Naive B cell (primary cell): Measurements from ENCODE around the gene BCAP31. TPM values are rescaled to one million over a fixed set of nuclear protein-coding genes. Genes with fewer than 3 reads are reported as not detected.
"Not testable (repeated sequence)": the region's sequence is repeated elsewhere in the genome, so short reads cannot be mapped to it uniquely, and the experiment has no call there.

Experiments used
- ATAC-seq, 2 donors: fragments of 150-1000 bp; cut with Tn5 transposase; 2 replicates each; pipeline ENCODE4 v1.10.0; 2021; ENCODE audit warnings: low read depth in 2 of 2, mild to moderate bottlenecking in 2 of 2, moderate library complexity in 2 of 2
- DNase-seq: peaks from one replicate; pipeline ENCODE4 v3.0.0; 2022
- H3K27ac Mint-ChIP-seq, 6 donors: one replicate each; pipeline ENCODE4 v1.8.0; 2020 to 2022; ENCODE audit warnings: mild to moderate bottlenecking in 6 of 6, mixed read lengths in 6 of 6, moderate library complexity in 5 of 6, inconsistent platforms in 2 of 6
- H3K27me3 Mint-ChIP-seq, 3 donors: one replicate each; pipeline ENCODE4 v1.8.0; 2021 to 2022; ENCODE audit warnings: mixed read lengths in 3 of 3, mild to moderate bottlenecking in 1 of 3
- H3K36me3 Mint-ChIP-seq, 2 donors: one replicate each; pipeline ENCODE4 v1.8.0; 2020 to 2022; ENCODE audit warnings: mixed read lengths in 2 of 2, inconsistent platforms in 1 of 2, mild to moderate bottlenecking in 1 of 2
- H3K4me1 Mint-ChIP-seq, 3 donors: one replicate each; pipeline ENCODE4 v1.8.0; 2020 to 2022; ENCODE audit warnings: mixed read lengths in 3 of 3, inconsistent platforms in 1 of 3, mild to moderate bottlenecking in 1 of 3, moderate library complexity in 1 of 3
- H3K4me3 Mint-ChIP-seq, 8 donors: one replicate each; pipeline ENCODE4 v1.8.0; 2020 to 2022; ENCODE audit warnings: mild to moderate bottlenecking in 8 of 8, mixed read lengths in 8 of 8, moderate library complexity in 8 of 8, inconsistent platforms in 2 of 8
- H3K9me3 Mint-ChIP-seq, 7 donors: one replicate each; pipeline ENCODE4 v1.8.0; 2020 to 2022; ENCODE audit warnings: mixed read lengths in 7 of 7, mild to moderate bottlenecking in 5 of 7, inconsistent platforms in 2 of 7, moderate library complexity in 1 of 7
- polyA plus RNA-seq, 6 donors: library from polyadenylated mRNA; unstranded; fragments of 300-500 nt; fragmentation: Illumina TruSeq; gene quantifications; one replicate each; pipeline ENCODE4 v1.2.3, GENCODE V29; 2021; ENCODE audit warnings: low read depth in 6 of 6

The BCAP31 gene
- polyA plus RNA-seq, 6 donors from 2014 or later: 228 to 369 (median 252) TPM

DNA sequence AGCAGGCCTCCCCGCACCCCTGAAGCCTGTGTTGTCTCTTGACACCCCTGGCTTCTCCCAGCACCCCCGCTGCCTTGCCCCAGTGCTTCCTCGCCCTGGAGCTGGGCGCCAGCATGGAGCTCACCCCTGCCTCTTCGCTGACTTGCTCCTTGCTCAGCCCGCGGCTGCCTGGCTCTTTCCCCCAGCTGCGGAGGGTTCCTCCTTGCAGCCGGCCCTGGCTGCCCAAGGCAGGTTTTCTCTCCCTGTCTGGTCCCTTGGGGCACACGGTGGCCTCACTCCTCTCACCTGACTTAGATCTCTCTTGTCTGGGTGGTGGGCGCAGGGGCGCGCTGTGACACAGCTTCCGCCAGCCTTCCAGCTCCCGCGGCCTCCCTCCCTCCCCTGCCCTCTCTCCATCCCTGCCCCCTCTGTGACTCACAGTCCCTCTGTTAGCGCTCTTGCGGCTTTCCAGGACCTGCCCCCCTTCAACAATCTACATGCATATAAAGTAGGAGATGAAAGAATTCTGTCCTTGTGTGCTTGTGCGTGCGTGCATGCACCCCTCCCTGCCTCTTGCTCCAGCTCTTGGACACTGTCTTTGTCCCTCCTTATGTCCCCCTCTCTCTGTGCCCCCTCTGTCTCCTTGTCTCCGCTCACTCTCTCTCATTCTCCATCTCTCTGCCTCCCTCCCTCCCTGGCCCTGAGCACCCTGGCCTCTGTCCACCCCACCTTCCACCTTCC, 42.1 kb upstream of the BCAP31 start:
- Mint-ChIP-seq H3K9me3 (no peaks in the 10 kb centered on the region), H3K4me1 (peaks cover 11 to 22% (median 12%) of the 10 kb centered on the region in 3 donors), H3K27me3 (peaks cover 0 to 13% (median 0%) of the 10 kb centered on the region in 3 donors), H3K27ac (no peak overlapping the region), H3K36me3 (no peaks in the 10 kb centered on the region), H3K4me3 (peak overlapping the region in 1 of 8 donors; percentile 15)
- ATAC-seq: no peak
- no peak for DNase-seq

DNA sequence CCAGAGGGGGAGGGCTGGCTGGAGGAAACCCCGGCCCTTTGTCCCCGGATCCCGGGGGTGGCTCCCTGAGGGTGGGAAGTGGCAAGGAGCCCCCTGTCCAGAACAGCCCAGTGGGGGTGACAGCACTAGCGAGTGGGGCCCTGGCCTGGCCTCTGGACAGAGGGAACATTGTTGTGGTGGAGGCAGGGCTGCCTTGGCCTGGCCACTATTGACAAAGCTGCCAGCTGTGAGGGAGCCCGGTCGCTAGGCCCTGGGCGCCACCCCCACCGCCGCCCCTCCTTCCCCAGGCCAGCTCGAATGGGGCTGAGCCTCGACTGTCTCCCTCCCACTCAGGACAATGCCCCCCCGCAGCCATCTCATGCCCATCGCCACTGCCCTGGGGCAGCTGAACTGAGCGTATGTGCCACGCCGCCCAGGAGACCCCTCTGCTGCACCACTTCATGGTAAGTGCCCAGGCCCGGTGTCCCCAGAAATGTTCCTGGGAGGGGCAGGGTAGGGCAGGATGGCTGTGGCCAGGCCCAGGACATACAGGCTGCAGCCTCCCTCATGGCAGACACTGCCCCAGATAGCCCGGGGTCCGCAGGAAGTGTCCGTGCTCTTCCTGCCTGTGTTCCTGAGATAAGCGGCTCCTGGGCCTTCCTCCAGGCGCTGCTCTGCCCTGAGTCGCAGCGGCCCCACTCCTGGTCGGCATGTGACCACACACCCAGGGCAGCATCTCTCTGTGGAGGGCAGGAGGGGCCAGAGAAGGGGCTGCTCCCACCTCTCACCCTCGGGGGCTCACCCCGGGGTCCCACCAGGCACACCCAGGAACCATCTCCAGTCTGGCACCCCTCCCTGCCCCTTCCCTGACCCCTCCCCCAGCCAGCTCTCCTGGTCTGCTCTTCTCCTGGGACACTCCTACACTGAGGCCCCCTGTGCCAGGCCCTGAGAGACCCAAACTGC, 41.2 kb upstream of the BCAP31 start:
- DNase-seq (no peak), ATAC-seq (no peak)
- no peak overlapping the region for H3K27ac Mint-ChIP-seq
- peaks cover 11 to 22% (median 12%) of the 10 kb centered on the region in 3 donors for H3K4me1 Mint-ChIP-seq
- no peaks in the 10 kb centered on the region for H3K9me3 Mint-ChIP-seq
- no peak overlapping the region for H3K4me3 Mint-ChIP-seq
- H3K27me3 Mint-ChIP-seq: peaks cover 0 to 13% (median 0%) of the 10 kb centered on the region in 3 donors
- no peaks in the 10 kb centered on the region for H3K36me3 Mint-ChIP-seq

DNA sequence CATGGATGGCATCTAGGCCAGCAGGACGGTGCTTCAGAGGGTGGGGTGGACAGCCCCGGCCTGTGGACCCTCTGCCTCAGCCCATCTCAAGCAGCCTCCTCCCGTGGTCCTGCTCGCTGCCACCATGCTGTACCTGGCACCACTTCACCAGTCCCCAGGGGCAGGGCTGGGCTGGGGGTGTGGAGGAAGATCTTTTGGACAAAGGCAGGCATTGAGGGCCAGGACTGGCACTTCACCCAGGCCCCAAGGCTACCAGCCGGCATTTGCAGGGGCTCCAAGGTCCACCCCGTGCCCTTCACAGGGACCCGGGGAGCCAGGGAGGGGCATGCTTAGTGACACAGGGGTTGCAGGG, 40.6 kb upstream of the BCAP31 start:
- DNase-seq: no peak
- H3K4me3 Mint-ChIP-seq: no peak overlapping the region
- H3K9me3 Mint-ChIP-seq: no peaks in the 10 kb centered on the region
- peaks cover 11 to 22% (median 12%) of the 10 kb centered on the region in 3 donors for H3K4me1 Mint-ChIP-seq
- no peak overlapping the region for H3K27ac Mint-ChIP-seq
- H3K27me3 Mint-ChIP-seq: peaks cover 0 to 8% (median 0%) of the 10 kb centered on the region in 3 donors
- no peak for ATAC-seq
- H3K36me3 Mint-ChIP-seq: no peaks in the 10 kb centered on the region

DNA sequence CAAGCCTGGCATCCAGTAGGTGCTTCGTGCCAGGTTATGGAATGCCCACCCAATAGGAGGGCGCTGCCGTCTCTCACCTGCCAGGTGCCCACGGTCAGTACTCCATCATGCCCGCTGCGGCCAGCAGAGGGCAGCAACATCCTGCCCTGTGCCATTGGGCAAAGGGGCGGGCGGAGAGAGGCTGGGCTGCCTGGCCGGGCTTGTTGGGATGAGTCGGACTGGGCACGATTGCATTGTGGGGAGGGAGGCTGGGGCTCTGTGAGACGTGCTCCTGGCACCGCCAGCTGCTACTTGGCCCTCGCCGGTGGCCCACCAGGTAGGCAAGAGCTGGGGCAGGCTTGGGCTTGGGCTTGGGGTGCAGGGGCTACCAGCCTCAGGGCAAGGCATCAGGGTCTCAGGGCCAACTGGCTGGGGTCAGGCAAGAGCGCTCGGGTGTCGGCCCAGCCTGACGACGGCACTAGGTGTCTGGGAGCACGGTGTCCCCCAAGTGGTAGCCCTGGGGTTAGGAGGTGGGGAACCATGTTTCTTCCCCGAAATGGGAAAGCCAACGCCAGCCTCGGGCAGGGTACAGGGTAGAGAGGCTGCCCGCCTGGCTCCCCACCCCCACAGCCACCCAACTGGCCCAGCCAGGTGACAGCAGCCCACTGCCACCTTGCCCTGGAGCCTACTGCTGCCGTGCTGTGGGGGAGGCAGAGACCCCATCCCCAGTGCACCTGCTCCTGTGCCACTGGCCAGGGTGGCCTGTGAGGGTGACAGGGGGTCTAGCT, 40.0 kb upstream of the BCAP31 start, which contains the start of gene PLXNB3:
TSS of gene PLXNB3 (plus strand) at position 261 of the 767 bp plus-strand sequence. CDS start 1,287 bp downstream, outside the sequence.
- Mint-ChIP-seq H3K36me3 (no peaks in the 10 kb centered on the region), H3K9me3 (no peaks in the 10 kb centered on the region), H3K4me3 (peak within 1 kb of the TSS in 2 of 8 donors; percentile 10 to 13), H3K27ac (peak within 1 kb of the TSS in 2 of 6 donors; percentile 42 to 78), H3K4me1 (peaks cover 11 to 22% (median 12%) of the 10 kb centered on the region in 3 donors), H3K27me3 (peaks cover 0 to 6% (median 0%) of the 10 kb centered on the region in 3 donors)
- DNase-seq (peak; percentile 67), ATAC-seq (peak; percentile 88 to 89)

DNA sequence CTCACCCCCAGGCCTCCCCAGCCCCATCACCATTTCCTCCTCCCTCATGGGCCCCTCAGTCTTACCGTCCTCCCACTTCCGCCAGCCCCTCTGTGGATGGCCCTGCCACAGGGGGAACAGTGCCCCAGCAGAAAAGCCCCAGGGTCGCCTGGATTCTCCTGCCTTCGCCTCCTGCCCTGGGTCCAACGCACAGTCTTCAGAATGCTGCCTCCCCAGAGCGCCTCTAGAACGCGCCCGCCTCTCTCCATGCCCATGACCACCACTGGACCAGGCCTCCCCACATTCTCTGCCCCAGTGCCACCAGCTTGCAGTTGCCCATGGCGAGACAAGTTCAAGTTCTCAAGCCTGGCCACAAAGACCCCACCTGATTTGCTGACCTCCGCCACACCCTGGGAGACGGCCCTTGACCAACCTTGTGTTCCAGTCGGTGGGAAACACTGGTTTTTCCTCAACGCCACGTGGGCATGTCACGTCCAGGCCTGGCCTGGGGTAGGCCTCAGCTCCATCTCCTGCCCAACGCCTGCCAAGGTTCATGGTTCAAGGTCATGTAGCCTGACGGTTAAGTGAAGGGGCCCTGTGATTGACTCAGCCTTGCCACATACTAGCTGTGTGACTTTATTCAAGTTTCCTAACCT, 39.2 kb upstream of the BCAP31 start:
- Mint-ChIP-seq H3K9me3 (no peaks in the 10 kb centered on the region), H3K4me3 (peak overlapping the region in 1 of 8 donors; percentile 13), H3K4me1 (peaks cover 15 to 28% (median 19%) of the 10 kb centered on the region in 3 donors), H3K27ac (peak overlapping the region in 2 of 6 donors; percentile 42 to 78), H3K36me3 (no peaks in the 10 kb centered on the region), H3K27me3 (peaks cover 0 to 6% (median 0%) of the 10 kb centered on the region in 3 donors)
- no peak for DNase-seq
- no peak for ATAC-seq

DNA sequence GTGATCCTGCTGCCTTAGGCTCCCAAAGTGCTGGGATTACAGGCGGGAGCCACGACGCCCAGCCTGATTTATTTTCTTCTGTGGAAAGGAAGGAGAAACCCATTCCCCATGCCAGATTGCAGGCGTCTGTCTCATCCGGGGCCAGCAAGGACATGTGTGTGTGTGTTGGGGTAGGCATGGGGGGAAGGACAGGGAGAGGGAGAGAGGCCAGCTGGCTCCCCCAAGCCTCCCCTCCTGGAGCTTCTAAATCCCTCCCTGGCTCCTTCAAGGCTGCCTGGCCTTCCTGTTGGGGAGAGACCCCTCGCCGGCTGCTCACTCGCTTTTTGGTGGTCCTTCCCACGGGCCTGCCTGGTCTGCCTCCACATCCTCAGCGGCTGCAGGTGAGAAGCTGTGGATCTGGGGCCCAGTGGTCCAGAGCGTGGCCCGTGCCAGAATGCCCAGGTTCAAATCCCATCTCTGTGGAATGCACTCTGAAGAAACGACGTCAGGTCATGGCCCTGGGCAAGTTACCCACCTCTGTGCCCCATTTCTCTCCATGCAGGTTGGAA, 38.5 kb upstream of the BCAP31 start:
- H3K9me3 Mint-ChIP-seq: peaks cover 0 to 1% (median 0%) of the 10 kb centered on the region in 7 donors
- ATAC-seq (no peak), DNase-seq (no peak)
- H3K36me3 Mint-ChIP-seq: no peaks in the 10 kb centered on the region
- H3K4me1 Mint-ChIP-seq: peaks cover 17 to 25% (median 23%) of the 10 kb centered on the region in 3 donors
- H3K27me3 Mint-ChIP-seq: peaks cover 0 to 6% (median 0%) of the 10 kb centered on the region in 3 donors
- H3K4me3 Mint-ChIP-seq: peak overlapping the region in 1 of 8 donors; percentile 42
- no peak overlapping the region for H3K27ac Mint-ChIP-seq

DNA sequence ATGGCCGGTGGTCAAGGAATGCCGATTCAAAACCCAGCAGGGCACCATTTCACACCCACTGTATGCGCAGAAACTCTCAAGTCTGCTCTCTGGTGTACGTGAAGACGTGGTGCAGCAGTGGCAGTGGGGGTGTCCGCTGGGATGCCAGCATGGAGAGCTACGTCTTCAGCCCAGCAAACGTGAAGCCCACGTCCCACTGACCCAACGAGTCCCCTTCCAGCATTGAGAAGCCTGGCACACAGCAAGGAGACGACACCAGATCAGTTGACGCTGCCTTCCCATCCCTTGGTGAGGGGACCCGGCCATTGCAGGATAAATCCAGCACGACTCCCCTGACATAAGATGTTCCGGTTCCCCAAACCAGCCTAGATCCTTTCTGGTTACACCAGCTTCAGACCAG, 37.7 kb upstream of the BCAP31 start:
- H3K36me3 Mint-ChIP-seq: no peaks in the 10 kb centered on the region
- H3K27me3 Mint-ChIP-seq: peaks cover 0 to 6% (median 0%) of the 10 kb centered on the region in 3 donors
- DNase-seq: no peak
- H3K27ac Mint-ChIP-seq: no peak overlapping the region
- H3K9me3 Mint-ChIP-seq: peaks cover 0 to 3% (median 0%) of the 10 kb centered on the region in 7 donors
- no peak for ATAC-seq
- no peak overlapping the region for H3K4me3 Mint-ChIP-seq
- peaks cover 20 to 26% (median 23%) of the 10 kb centered on the region in 3 donors for H3K4me1 Mint-ChIP-seq

DNA sequence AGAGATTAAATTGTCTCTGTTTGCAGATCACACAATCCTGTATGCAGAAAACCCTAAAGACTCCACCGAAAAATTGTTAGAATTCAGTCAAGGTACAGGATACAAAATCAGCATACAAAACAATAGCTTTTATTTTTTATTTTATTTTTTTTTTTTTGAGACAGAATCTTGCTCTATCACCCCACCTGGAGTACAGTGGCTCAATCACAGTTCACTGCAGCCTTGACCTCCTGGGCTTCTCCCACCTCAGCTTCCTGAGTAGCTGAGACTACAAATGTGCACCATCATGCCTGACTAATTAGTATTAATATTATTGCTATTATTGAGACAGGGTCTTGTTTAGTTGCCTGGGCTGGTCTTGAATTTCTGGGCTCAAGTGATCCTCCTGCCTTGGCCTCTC, 30.9 kb upstream of the BCAP31 start:
- Mint-ChIP-seq H3K4me3 (no peak overlapping the region), H3K27me3 (no peaks in the 10 kb centered on the region), H3K9me3 (peaks cover 0 to 5% (median 0%) of the 10 kb centered on the region in 7 donors), H3K27ac (no peak overlapping the region), H3K36me3 (no peaks in the 10 kb centered on the region), H3K4me1 (peaks cover 8 to 20% (median 10%) of the 10 kb centered on the region in 3 donors)
- no peak for ATAC-seq
- no peak for DNase-seq

DNA sequence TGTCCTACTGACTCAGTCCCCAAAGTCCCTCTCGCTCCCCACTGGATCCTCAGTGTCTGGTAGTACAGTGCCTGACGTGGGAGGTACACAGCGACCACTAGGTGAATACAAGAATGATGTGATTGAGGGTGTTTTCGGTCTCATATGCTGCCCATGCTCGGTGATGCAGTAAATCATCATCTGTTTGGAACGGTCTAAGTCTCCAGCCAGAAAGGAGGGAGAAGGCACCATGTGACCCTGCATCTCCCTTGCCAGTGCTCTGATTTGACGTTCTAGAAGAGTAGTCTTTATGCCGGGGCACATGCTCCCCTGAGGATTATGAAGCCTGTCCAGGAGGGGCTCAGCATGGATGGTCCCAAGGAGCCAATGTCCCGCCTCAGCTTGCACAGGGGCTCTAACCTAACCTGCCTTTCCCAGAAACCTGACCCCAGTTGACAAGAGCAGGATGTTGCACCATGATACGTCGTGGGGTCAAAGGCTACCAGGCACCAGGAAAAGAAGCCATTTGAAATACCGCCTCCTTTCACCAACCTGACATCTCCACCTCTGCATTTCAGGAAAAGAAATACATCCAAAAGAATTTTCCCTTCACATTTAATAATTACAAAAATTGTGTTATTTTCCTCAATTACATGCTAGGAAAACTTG, 26.1 kb upstream of the BCAP31 start:
- H3K4me1 Mint-ChIP-seq: peaks cover 5 to 10% (median 9%) of the 10 kb centered on the region in 3 donors

DNA sequence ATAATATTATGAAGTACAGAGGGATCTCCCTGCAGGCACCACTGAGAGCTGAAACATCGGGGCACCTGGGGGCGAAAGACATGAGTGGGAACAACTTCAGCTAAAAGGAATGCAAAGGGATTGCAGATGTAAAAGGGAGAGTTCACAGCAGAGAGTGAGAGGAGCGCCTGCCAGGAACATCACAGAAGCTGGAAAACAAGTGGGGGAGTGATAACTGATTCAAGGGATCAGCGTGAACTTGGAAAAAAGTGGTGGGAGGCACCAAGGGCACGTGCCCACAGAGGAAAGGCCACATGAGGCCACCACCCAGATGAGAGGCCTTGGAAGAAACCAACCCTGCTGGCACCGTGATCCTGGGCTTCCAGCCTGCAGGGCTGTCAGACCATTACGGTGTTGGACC, 24.8 kb upstream of the BCAP31 start:
- H3K27me3 Mint-ChIP-seq, H3K9me3 Mint-ChIP-seq, H3K36me3 Mint-ChIP-seq, H3K4me3 Mint-ChIP-seq, H3K27ac Mint-ChIP-seq, ATAC-seq, DNase-seq: not testable (repeated sequence)
- H3K4me1 Mint-ChIP-seq: peaks cover 10 to 18% (median 17%) of the 10 kb centered on the region in 3 donors

More for the DNA sequence above, 26.1 kb upstream of the BCAP31 start:
- ATAC-seq (no peak), DNase-seq (no peak)
- Mint-ChIP-seq H3K27ac (peak overlapping the region in 1 of 6 donors; percentile 45), H3K4me3 (no peak overlapping the region), H3K27me3 (peaks cover 0 to 6% (median 0%) of the 10 kb centered on the region in 3 donors), H3K36me3 (no peaks in the 10 kb centered on the region), H3K9me3 (peaks cover 0 to 2% (median 0%) of the 10 kb centered on the region in 7 donors)

DNA sequence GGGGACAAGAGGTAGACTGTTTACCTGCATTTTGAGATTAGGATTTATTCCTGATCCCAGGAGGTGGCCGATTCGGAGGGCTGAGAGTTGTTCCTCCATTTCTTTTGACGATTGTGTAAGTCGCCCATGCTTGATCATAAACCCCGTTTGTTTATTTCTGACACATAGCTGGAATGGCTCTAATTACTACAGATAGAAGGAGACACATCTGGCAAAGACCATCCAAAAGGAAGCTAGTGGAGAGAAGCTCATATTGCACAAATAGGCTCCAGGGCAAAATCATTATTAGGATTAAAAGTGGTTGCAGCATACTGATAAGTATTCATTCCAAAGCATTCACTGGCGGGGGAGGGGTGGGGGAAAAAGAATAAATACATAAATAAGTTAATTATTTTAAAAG, 22.8 kb upstream of the BCAP31 start:
- H3K27me3 Mint-ChIP-seq, DNase-seq, H3K36me3 Mint-ChIP-seq, ATAC-seq, H3K4me3 Mint-ChIP-seq, H3K9me3 Mint-ChIP-seq, H3K27ac Mint-ChIP-seq: not testable (repeated sequence)
- H3K4me1 Mint-ChIP-seq: peaks cover 10 to 25% (median 24%) of the 10 kb centered on the region in 3 donors

DNA sequence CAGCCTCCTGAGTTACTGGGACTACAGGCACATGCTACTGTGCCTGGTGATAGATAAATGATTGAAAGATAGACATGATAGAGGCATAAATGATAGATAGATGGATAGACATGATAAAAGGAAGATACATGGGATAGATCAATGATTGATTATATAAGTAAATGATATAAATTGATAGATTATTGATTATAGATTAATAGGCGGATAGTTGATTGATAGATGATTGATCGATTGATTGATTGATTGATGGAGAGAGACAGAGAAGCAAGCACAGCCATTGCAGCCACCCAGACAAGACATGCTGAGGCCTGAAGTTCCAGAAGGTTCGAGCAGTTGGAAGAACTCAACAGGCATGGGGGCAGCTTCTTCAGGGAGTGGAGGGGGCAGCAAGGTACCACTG, 22.2 kb upstream of the BCAP31 start:
- ATAC-seq: no peak
- H3K9me3 Mint-ChIP-seq: peaks cover 0 to under 1% (median 0%) of the 10 kb centered on the region in 7 donors
- no peak overlapping the region for H3K27ac Mint-ChIP-seq
- DNase-seq: no peak
- H3K27me3 Mint-ChIP-seq: peaks cover 0 to 6% (median 0%) of the 10 kb centered on the region in 3 donors
- peaks cover 10 to 30% (median 26%) of the 10 kb centered on the region in 3 donors for H3K4me1 Mint-ChIP-seq
- H3K4me3 Mint-ChIP-seq: no peak overlapping the region
- no peaks in the 10 kb centered on the region for H3K36me3 Mint-ChIP-seq
